GM23338 (cell line): ENCODE results near the gene ACOT6. TPM values are rescaled to one million over a fixed set of nuclear protein-coding genes. Genes with fewer than 3 reads are reported as not detected.
"Not testable (repeated sequence)": the region's sequence is repeated elsewhere in the genome, so short reads cannot be mapped to it uniquely, and the experiment has no call there.

Source experiments
- ATAC-seq: fragments of 200-7000 bp; cut with Tn5 transposase; 3 replicates; pipeline ENCODE4 v1.9.1; 2020
- DNase-seq: peaks from one replicate; pipeline ENCODE4 v3.0.0-alpha.2; 2015; ENCODE audit warnings: low spot score
- H2AFZ ChIP-seq: fragments of 200-600 bp; sonication (generic); 2 replicates; pipeline ENCODE4 v1.8.0; 2016; ENCODE audit warnings: antibody characterized with exemption, mild to moderate bottlenecking, moderate library complexity
- H3F3A ChIP-seq: fragments of 200-600 bp; sonication (generic); replicated peaks from 2 replicates; pipeline ENCODE4 v1.8.0; 2017; ENCODE audit warnings: antibody characterized with exemption, mixed run types, low read depth
- H3K27ac ChIP-seq: fragments of 200-600 bp; sonication (generic); 2 replicates; pipeline ENCODE4 v1.6.1; 2016; ENCODE audit warnings: low read depth
- H3K27me3 ChIP-seq: fragments of 200-600 bp; sonication (generic); 2 replicates; pipeline ENCODE4 v1.8.0; 2016; ENCODE audit warnings: mild to moderate bottlenecking, mixed run types, moderate library complexity; ENCODE audit not compliant: insufficient read depth
- H3K36me3 ChIP-seq: fragments of 200-600 bp; sonication (generic); 2 replicates; pipeline ENCODE4 v1.8.0; 2016; ENCODE audit warnings: mild to moderate bottlenecking; ENCODE audit not compliant: insufficient read depth
- H3K4me1 ChIP-seq: fragments of 200-600 bp; sonication (generic); 2 replicates; pipeline ENCODE4 v1.8.0; 2016; ENCODE audit warnings: mild to moderate bottlenecking, moderate library complexity; ENCODE audit not compliant: insufficient read depth
- H3K4me2 ChIP-seq: fragments of 200-600 bp; sonication (generic); 2 replicates; pipeline ENCODE4 v1.7.1; 2017; ENCODE audit warnings: mixed run types
- H3K4me3 ChIP-seq: fragments of 200-600 bp; sonication (generic); 2 replicates; pipeline ENCODE4 v1.6.1; 2016; ENCODE audit warnings: mixed run types
- H3K79me2 ChIP-seq: fragments of 200-600 bp; sonication (generic); replicated peaks from 2 replicates; pipeline ENCODE4 v1.8.0; 2017; ENCODE audit warnings: mild to moderate bottlenecking; ENCODE audit not compliant: insufficient read depth
- H3K9me2 ChIP-seq: fragments of 200-600 bp; sonication (generic); 2 replicates; pipeline ENCODE4 v1.8.0; 2017; ENCODE audit not compliant: insufficient read depth
- H4K20me1 ChIP-seq: fragments of 200-600 bp; sonication (generic); replicated peaks from 2 replicates; pipeline ENCODE4 v1.8.0; 2017; ENCODE audit warnings: mild to moderate bottlenecking; ENCODE audit not compliant: insufficient read depth
- H3K27ac Mint-ChIP-seq: 2 replicates; pipeline ENCODE4 v1.8.0; 2020; ENCODE audit warnings: inconsistent platforms, mild to moderate bottlenecking, moderate library complexity, mixed read lengths
- H3K27me3 Mint-ChIP-seq: 3 replicates; pipeline ENCODE4 v1.8.0; 2022; ENCODE audit warnings: low read depth, mild to moderate bottlenecking, moderate library complexity, mixed read lengths, inconsistent platforms; ENCODE audit not compliant: insufficient read depth, poor library complexity
- H3K36me3 Mint-ChIP-seq: 3 replicates; pipeline ENCODE4 v1.8.0; 2021; ENCODE audit warnings: low read depth, mild to moderate bottlenecking, inconsistent platforms, moderate library complexity, mixed read lengths
- H3K4me1 Mint-ChIP-seq: 3 replicates; pipeline ENCODE4 v1.8.0; 2020; ENCODE audit warnings: mild to moderate bottlenecking, inconsistent platforms, mixed read lengths
- H3K4me3 Mint-ChIP-seq: 3 replicates; pipeline ENCODE4 v1.8.0; 2021; ENCODE audit warnings: moderate library complexity, mild to moderate bottlenecking, inconsistent platforms, mixed read lengths
- H3K9me3 Mint-ChIP-seq: 3 replicates; pipeline ENCODE4 v1.8.0; 2020; ENCODE audit warnings: moderate library complexity, mild to moderate bottlenecking, inconsistent platforms, mixed read lengths
- CREB1 ChIP-seq: fragments of 250-450 bp; sonication (Bioruptor Pico); IDR thresholded peaks from 2 replicates; pipeline ENCODE4 v1.5.0; 2020; ENCODE audit warnings: low read depth, mild to moderate bottlenecking, moderate library complexity
- CTCF ChIP-seq, 2 experiments: fragments of 200-600 bp in 1 of 2; sonication (generic) in 1 of 2; conservative IDR thresholded peaks; 2 replicates each; pipeline versions ENCODE4 v1.5.1 to v1.6.1; 2016 to 2017; ENCODE audit warnings: antibody characterized with exemption in 2 of 2, low read depth in 2 of 2, mild to moderate bottlenecking in 2 of 2, moderate library complexity in 1 of 2
- JUNB ChIP-seq: IDR thresholded peaks from one replicate; pipeline ENCODE4 v1.6.1; 2016; ENCODE audit warnings: antibody characterized with exemption; ENCODE audit not compliant: unreplicated experiment
- NANOG ChIP-seq: IDR thresholded peaks from 2 replicates; pipeline ENCODE4 v1.6.1; 2016; ENCODE audit warnings: antibody characterized with exemption, borderline replicate concordance
- ZNF114 ChIP-seq: fragments of 250-450 bp; sonication (Bioruptor Pico); IDR thresholded peaks from 2 replicates; pipeline ENCODE4 v1.5.0; 2020; ENCODE audit warnings: mild to moderate bottlenecking, moderate library complexity
- ZNF462 ChIP-seq: fragments of 250-450 bp; sonication (Bioruptor Pico); IDR thresholded peaks from 2 replicates; pipeline ENCODE4 v1.5.0; 2020; ENCODE audit warnings: mild to moderate bottlenecking, moderate library complexity
- polyA plus RNA-seq: library from polyadenylated mRNA; unstranded; fragments of >200 nt; fragmentation: Nextera tagmentation; extraction: Ambion mirVana; gene quantifications from 2 replicates; pipeline ENCODE4 v1.2.1, GENCODE V29; 2016
- total RNA-seq: library from RNA; depleted of rRNA; stranded (reverse); fragments of >200 nt; shearing (Covaris generic); gene quantifications from 2 replicates; pipeline ENCODE4 v1.2.3, GENCODE V29; 2014
- TF ChIP-seq, protein P1 (sequence below): IDR thresholded peaks from 2 replicates; pipeline ENCODE4 v1.6.1; 2016; ENCODE audit warnings: antibody characterized with exemption

The ACOT6 gene
- total and polyA plus RNA-seq, 2 experiments from 2014 or later: 0.44 to 0.83 TPM

- not testable (repeated sequence) for H3K4me2 ChIP-seq, H3K9me3 Mint-ChIP-seq, H3K4me1 Mint-ChIP-seq, H3F3A ChIP-seq, H3K27me3 ChIP-seq, H3K79me2 ChIP-seq, DNase-seq, H3K9me2 ChIP-seq, H3K4me3 Mint-ChIP-seq, H3K36me3 ChIP-seq, H3K27ac Mint-ChIP-seq, H2AFZ ChIP-seq, H4K20me1 ChIP-seq, H3K4me1 ChIP-seq, H3K27ac ChIP-seq, H3K27me3 Mint-ChIP-seq, H3K4me3 ChIP-seq, ATAC-seq
- peaks cover 16% of the 10 kb centered on the region; the same call in 2 of the 3 replicates for H3K36me3 Mint-ChIP-seq
Observed at GRCh38 chr14:73577214-73577613, 35.1 kb upstream of the ACOT6 start.

DNA sequence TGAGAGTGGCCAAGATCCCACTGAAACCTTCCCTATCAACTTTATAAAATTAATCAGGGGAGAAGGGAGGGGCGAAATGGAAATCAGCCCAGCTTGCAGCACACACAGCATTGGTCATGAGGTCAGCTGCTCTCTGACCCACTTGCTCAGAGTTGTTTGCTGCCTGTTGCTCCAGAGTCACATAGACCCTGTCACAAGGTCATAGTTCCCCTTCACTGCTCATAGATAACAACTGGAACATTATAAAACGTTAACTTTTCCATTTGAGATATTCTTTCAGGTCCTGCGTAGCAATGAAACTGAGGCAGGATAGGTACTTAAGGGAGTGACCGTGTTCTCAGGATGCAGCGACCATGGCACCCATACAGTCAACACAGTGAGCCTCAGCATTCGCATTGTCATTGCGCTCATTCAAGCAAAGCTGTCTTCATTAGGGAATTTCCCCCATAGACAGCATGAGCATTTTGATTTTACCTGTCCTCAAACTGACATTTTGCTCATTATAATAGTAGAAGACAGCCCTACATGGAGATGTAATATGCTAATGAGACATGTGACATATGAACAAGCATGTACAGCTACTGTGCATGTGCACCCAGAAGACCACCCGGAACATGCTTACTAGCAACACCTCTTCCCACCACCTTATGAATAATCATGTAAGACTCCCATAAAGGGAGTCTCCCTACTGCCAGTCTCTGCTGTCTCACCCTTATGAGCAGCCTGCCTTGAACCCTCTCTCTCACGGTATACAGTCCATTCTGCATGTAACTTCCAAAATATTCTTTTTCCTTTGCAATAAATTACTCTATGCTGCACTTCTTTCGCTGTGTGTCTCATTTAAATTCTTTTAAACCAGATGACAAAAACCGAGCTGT is 30.0 kb upstream of the ACOT6 start:
- not testable (repeated sequence) for H3K27me3 Mint-ChIP-seq, H3K36me3 ChIP-seq, H3K27ac Mint-ChIP-seq, H3K4me3 Mint-ChIP-seq, H3K4me1 Mint-ChIP-seq, H3K27me3 ChIP-seq, H4K20me1 ChIP-seq, H3K36me3 Mint-ChIP-seq, H3K4me3 ChIP-seq, ATAC-seq, H3K79me2 ChIP-seq, H2AFZ ChIP-seq, H3K9me2 ChIP-seq, H3K9me3 Mint-ChIP-seq, H3K27ac ChIP-seq, DNase-seq, H3K4me1 ChIP-seq, H3F3A ChIP-seq, H3K4me2 ChIP-seq

DNA sequence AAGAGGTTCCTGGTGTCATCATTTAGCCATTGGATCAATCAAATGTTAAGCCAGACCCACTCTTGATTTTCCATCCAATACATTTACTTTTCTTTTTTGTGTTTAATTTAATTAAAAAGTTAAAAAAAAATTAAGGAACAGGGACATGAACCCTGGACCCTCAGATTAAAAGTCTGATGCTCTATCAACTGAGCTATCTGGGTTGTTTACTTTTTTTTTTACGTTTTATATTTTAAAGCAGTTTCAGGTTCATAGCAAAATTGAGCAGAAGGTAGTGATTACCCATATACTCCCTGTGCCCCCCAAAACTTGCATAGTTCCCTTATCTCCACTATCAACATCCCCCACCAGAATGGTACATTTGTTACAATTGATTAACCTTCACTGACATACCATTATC is 23.6 kb upstream of the ACOT6 start:
- DNase-seq (no peak), ATAC-seq (no peak)
- Mint-ChIP-seq H3K4me1 (no peaks in the 10 kb centered on the region), H3K36me3 (peaks cover 7% of the 10 kb centered on the region; the same call in 1 of the 3 replicates), H3K4me3 (no peak overlapping the region), H3K27me3 (peaks cover 20% of the 10 kb centered on the region), H3K9me3 (peaks cover 5% of the 10 kb centered on the region; the same call in 1 of the 3 replicates), H3K27ac (no peak overlapping the region)
- Histone ChIP-seq H3K79me2 (no peaks in the 10 kb centered on the region), H3K27me3 (peaks cover 24% of the 10 kb centered on the region), H3K4me1 (no peaks in the 10 kb centered on the region), H3K4me2 (no peak overlapping the region), H3F3A (peaks cover 4% of the 10 kb centered on the region; the same call in 1 of the 2 replicates), H3K27ac (no peak overlapping the region), H3K9me2 (no peaks in the 10 kb centered on the region), H4K20me1 (no peaks in the 10 kb centered on the region; the same call in 1 of the 2 replicates), H2AFZ (no peak overlapping the region), H3K4me3 (no peak overlapping the region), H3K36me3 (no peaks in the 10 kb centered on the region)
- TF ChIP-seq ZNF114 (CRISPR knock-in tag): no peak
- no peak for TF ChIP-seq NANOG
- TF ChIP-seq ZNF462 (CRISPR knock-in tag): no peak
- TF ChIP-seq JUNB: no peak
- TF ChIP-seq CTCF (conservative IDR thresholded peaks at IDR 0.05; ENCODE audit: low read depth in 2 of 2): no peak
- TF ChIP-seq CREB1: no peak
- TF ChIP-seq, protein P1, sequence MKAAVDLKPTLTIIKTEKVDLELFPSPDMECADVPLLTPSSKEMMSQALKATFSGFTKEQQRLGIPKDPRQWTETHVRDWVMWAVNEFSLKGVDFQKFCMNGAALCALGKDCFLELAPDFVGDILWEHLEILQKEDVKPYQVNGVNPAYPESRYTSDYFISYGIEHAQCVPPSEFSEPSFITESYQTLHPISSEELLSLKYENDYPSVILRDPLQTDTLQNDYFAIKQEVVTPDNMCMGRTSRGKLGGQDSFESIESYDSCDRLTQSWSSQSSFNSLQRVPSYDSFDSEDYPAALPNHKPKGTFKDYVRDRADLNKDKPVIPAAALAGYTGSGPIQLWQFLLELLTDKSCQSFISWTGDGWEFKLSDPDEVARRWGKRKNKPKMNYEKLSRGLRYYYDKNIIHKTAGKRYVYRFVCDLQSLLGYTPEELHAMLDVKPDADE: no peak
